ENCODE data around the gene PRPF8. TPM values are rescaled to one million over a fixed set of nuclear protein-coding genes. Genes with fewer than 3 reads are reported as not detected.

Gene PRPF8
- total and polyA plus RNA-seq, 8 donors = 33.6 to 252 (median 147) TPM

DNA sequence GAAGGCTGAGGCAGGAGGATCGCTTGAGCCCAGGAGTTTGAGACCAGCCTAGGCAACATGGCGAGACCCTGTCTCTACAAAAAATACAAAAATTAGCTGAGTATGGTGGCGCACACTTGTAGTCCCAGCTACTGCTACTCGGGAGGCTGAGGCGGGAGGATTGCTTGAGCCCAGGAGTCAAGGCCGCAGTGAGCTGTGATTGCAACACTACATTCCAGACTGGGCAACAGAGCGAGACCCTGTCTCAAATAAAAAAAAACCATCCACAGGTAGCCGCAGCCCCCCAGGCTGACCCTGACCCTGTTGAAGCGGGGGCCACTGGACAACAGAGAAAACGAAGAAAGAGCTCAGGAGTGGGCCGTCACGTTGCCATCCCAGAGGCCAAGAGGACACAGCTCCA, 60.0 kb downstream of the PRPF8 start:
- DNase-seq = no peak
- Histone ChIP-seq H3K27me3 (no peaks in the 10 kb centered on the region), H3K4me1 (peaks cover 29 to 60% (median 54%) of the 10 kb centered on the region in 4 donors), H3K9me3 (no peaks in the 10 kb centered on the region), H3K36me3 (peaks cover 0 to 26% (median 19%) of the 10 kb centered on the region in 4 donors), H3K4me3 (no peak overlapping the region), H3K27ac (no peak overlapping the region)
- TF ChIP-seq EP300 (IDR thresholded peaks at IDR 0.05) = no peak
- TF ChIP-seq CTCF (IDR thresholded peaks at IDR 0.05) = no peak
- TF ChIP-seq POLR2A (IDR thresholded peaks at IDR 0.05) = no peak
- no peak for TF ChIP-seq POLR2AphosphoS5 (IDR thresholded peaks at IDR 0.05)
- intact Hi-C loops (cut with DNase I; ENCODE audit: low total_unique reads) = no loop called here
- 88 to 97% (median 89%) methylated on average over 11 to 12 of the region's 12 CpGs for WGBS, 5 donors

DNA sequence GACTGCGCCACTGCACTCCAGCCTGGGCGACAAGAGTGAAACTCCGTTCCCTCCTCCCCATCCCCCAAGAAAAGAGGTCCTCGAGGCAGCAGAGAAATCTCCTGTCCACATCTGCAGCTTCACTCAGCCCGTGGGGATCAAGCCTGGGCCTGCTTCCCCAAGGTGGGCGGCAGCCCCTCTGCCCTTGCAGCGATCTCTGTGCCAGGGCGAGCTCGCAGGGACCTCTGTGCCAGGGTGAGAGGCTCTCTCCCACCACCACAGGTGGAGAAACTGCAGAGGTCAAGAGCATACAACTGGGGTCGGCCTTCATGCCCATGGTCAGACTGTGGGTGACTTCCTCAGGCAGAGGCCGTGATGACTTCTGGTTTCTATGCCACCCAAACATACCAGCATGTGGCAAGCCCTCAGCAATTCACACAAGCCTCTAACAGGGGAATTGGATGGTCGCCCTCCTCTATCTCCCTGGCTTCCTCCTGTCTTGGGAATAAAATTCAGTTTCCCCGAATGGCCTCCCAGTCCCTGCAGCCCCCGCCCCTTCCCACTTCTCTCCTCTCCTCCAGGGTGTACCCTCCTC, 61.5 kb downstream of the PRPF8 start:
- Histone ChIP-seq H3K36me3 (peaks cover 0 to 29% (median 19%) of the 10 kb centered on the region in 4 donors), H3K9me3 (no peaks in the 10 kb centered on the region), H3K27ac (no peak overlapping the region), H3K27me3 (no peaks in the 10 kb centered on the region), H3K4me1 (peaks cover 28 to 61% (median 44%) of the 10 kb centered on the region in 4 donors), H3K4me3 (no peak overlapping the region)
- TF ChIP-seq EP300 (IDR thresholded peaks at IDR 0.05) = no peak
- TF ChIP-seq CTCF (IDR thresholded peaks at IDR 0.05) = no peak
- no peak for TF ChIP-seq POLR2AphosphoS5 (IDR thresholded peaks at IDR 0.05)
- TF ChIP-seq POLR2A (IDR thresholded peaks at IDR 0.05) = no peak
- WGBS, 5 donors = 88 to 97% (median 95%) methylated on average over 10 to 14 of the region's 14 CpGs
- intact Hi-C loops (cut with DNase I; ENCODE audit: low total_unique reads) = no loop called here
- no peak for DNase-seq

GRCh38 chr17:1621273-1621954, 63.3 kb downstream of the PRPF8 start:
- WGBS, 5 donors = 72 to 85% (median 74%) methylated on average over 17 to 22 of the region's 22 CpGs
- Histone ChIP-seq H3K9me3 (no peaks in the 10 kb centered on the region), H3K4me3 (no peak overlapping the region), H3K27me3 (no peaks in the 10 kb centered on the region), H3K27ac (no peak overlapping the region), H3K4me1 (peaks cover 17 to 52% (median 27%) of the 10 kb centered on the region in 4 donors), H3K36me3 (peaks cover 0 to 39% (median 22%) of the 10 kb centered on the region in 4 donors)
- TF ChIP-seq POLR2A (IDR thresholded peaks at IDR 0.05) (no peak), POLR2AphosphoS5 (IDR thresholded peaks at IDR 0.05) (no peak), CTCF (IDR thresholded peaks at IDR 0.05) (no peak), EP300 (IDR thresholded peaks at IDR 0.05) (no peak)
- DNase-seq = no peak
- intact Hi-C loops (cut with DNase I; ENCODE audit: low total_unique reads) = no loop called here

- 80 to 90% (median 83%) methylated on average over 7 to 13 of the region's 13 CpGs for WGBS, 5 donors
Measured at GRCh38 chr17:1620486-1620885, 64.2 kb downstream of the PRPF8 start.

More at GRCh38 chr17:1620486-1620885, 64.2 kb downstream of the PRPF8 start:
- DNase-seq = no peak
- TF ChIP-seq EP300 (IDR thresholded peaks at IDR 0.05) (no peak), CTCF (IDR thresholded peaks at IDR 0.05) (no peak), POLR2A (IDR thresholded peaks at IDR 0.05) (no peak), POLR2AphosphoS5 (IDR thresholded peaks at IDR 0.05) (no peak)
- no peaks in the 10 kb centered on the region for H3K9me3 ChIP-seq
- peaks cover 0 to 43% (median 25%) of the 10 kb centered on the region in 4 donors for H3K36me3 ChIP-seq
- intact Hi-C loops (cut with DNase I; ENCODE audit: low total_unique reads) = no loop called here
- H3K27me3 ChIP-seq = no peaks in the 10 kb centered on the region
- no peak overlapping the region for H3K4me3 ChIP-seq
- H3K4me1 ChIP-seq = peaks cover 10 to 43% (median 18%) of the 10 kb centered on the region in 4 donors
- H3K27ac ChIP-seq = no peak overlapping the region
